ENCODE results near the gene COG5.

DNA sequence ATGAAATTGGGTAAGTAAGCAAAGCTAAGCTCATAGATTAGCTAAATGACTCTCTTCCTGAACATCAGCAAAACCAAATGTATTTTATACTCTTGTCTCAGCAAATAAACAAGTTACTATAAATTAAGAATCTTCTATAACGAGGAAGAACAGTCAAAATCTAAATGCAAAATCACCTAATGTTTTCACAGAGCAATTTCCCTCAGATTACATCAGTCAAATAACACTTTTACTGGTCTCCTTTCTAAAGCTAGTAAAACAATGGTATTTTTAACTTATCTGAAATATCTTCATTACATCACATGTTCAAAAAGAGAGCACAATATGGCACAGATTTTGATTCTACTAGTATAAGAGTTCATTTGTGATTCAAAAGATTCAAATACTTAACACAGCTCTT lies 110.3 kb downstream of the COG5 start:
- TF ChIP-seq, protein P1, sequence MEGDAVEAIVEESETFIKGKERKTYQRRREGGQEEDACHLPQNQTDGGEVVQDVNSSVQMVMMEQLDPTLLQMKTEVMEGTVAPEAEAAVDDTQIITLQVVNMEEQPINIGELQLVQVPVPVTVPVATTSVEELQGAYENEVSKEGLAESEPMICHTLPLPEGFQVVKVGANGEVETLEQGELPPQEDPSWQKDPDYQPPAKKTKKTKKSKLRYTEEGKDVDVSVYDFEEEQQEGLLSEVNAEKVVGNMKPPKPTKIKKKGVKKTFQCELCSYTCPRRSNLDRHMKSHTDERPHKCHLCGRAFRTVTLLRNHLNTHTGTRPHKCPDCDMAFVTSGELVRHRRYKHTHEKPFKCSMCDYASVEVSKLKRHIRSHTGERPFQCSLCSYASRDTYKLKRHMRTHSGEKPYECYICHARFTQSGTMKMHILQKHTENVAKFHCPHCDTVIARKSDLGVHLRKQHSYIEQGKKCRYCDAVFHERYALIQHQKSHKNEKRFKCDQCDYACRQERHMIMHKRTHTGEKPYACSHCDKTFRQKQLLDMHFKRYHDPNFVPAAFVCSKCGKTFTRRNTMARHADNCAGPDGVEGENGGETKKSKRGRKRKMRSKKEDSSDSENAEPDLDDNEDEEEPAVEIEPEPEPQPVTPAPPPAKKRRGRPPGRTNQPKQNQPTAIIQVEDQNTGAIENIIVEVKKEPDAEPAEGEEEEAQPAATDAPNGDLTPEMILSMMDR (conservative IDR thresholded peaks at IDR 0.05; ENCODE audit: low read length) = no peak
- TF ChIP-seq EZH2phosphoT487 (IDR thresholded peaks at IDR 0.05; ENCODE audit: borderline replicate concordance, low read depth, low read length) = no peak

All from OCI-LY7 (cell line).